Tibial nerve (tissue), 4 donors: Measurements from ENCODE around the gene SLC16A7.

Source experiments
- EP300 ChIP-seq, 2 donors: sonication (generic); formaldehyde crosslinking; IDR thresholded peaks; one replicate each; pipeline ENCODE4 v1.6.1; 2017; ENCODE audit warnings: antibody characterized with exemption in 2 of 2, mild to moderate bottlenecking in 1 of 2
- POLR2A ChIP-seq, 2 donors: fragments of 450-650 bp; IDR thresholded peaks; one replicate each; pipeline ENCODE4 v1.6.1; 2017; ENCODE audit warnings: antibody characterized with exemption in 2 of 2, mild to moderate bottlenecking in 2 of 2, moderate library complexity in 2 of 2
- TF ChIP-seq, protein P1 (sequence below), 5 experiments: fragments of 200-600 bp in 3 of 5; fragments of 450-650 bp in 2 of 5; sonication (generic) in 3 of 5; IDR thresholded peaks; one replicate each; pipeline ENCODE4 v1.5.1; 2016 to 2019; ENCODE audit warnings: antibody characterized with exemption in 5 of 5, mild to moderate bottlenecking in 3 of 5, moderate library complexity in 2 of 5

DNA sequence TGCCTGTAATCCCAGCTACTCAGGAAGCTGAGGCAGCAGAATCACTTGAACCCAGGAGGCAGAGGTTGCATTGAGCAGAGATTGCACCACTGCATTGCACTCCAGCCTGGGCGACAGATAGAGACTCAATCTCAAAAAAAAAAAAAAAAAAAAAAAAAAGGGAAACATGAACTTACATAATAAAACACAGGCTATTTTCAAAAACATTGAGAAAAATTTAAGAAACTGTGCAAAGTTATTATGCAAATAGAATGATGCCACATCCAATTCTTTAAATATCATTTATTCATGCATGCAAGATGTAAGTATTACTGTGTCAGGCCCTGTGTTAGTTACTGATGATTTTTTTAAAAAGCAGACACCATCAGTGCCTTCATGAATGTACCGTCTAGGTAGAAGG is 20.0 kb upstream of the SLC16A7 start:
- TF ChIP-seq, protein P1, sequence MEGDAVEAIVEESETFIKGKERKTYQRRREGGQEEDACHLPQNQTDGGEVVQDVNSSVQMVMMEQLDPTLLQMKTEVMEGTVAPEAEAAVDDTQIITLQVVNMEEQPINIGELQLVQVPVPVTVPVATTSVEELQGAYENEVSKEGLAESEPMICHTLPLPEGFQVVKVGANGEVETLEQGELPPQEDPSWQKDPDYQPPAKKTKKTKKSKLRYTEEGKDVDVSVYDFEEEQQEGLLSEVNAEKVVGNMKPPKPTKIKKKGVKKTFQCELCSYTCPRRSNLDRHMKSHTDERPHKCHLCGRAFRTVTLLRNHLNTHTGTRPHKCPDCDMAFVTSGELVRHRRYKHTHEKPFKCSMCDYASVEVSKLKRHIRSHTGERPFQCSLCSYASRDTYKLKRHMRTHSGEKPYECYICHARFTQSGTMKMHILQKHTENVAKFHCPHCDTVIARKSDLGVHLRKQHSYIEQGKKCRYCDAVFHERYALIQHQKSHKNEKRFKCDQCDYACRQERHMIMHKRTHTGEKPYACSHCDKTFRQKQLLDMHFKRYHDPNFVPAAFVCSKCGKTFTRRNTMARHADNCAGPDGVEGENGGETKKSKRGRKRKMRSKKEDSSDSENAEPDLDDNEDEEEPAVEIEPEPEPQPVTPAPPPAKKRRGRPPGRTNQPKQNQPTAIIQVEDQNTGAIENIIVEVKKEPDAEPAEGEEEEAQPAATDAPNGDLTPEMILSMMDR (IDR thresholded peaks at IDR 0.05) = no peak
- no peak for TF ChIP-seq POLR2A (IDR thresholded peaks at IDR 0.05)
- TF ChIP-seq EP300 (IDR thresholded peaks at IDR 0.05) = no peak
